ENCODE measurements around the gene PAXX. TPM values are rescaled to one million over a fixed set of nuclear protein-coding genes. Genes with fewer than 3 reads are reported as not detected.

PAXX gene
- total RNA-seq, 1 donor = 18.3 TPM

GRCh38 chr9:137042751-137043727, 50.8 kb downstream of the PAXX start:
- no peak for TF ChIP-seq CTCF (IDR thresholded peaks at IDR 0.05; ENCODE audit: insufficient read depth, low read length)

More at GRCh38 chr9:137042751-137043727, 50.8 kb downstream of the PAXX start:
- peak overlapping the region; percentile 46 for H3K4me3 ChIP-seq (ENCODE audit: low read depth, low read length)
- DNase-seq (ENCODE audit: low read depth) = peak; percentile 37

Other genes with a start within 250 kb of the PAXX start
- gene LCN10, start 249.5 kb upstream of the PAXX start, total RNA-seq (ENCODE audit: low replicate concordance) = not detected in 2 replicates
- gene LCN6, start 243.9 kb upstream of the PAXX start, total RNA-seq (ENCODE audit: low replicate concordance) = not detected in 2 replicates
- not detected in 2 replicates for gene LCN8, start 234.2 kb upstream of the PAXX start, total RNA-seq (ENCODE audit: low replicate concordance)
- not detected in 2 replicates for gene LCN15, start 227.9 kb upstream of the PAXX start, total RNA-seq (ENCODE audit: low replicate concordance)
- gene TMEM141, start 201.1 kb upstream of the PAXX start, total RNA-seq (ENCODE audit: low replicate concordance) = 9.4 and 30.8 TPM in 2 replicates
- gene CCDC183, start 196.1 kb upstream of the PAXX start, total RNA-seq (ENCODE audit: low replicate concordance) = 0.16 TPM in 1 of 2 replicates, not detected in the other
- gene RABL6, start 184.5 kb upstream of the PAXX start, total RNA-seq (ENCODE audit: low replicate concordance) = 49.8 and 62.0 TPM in 2 replicates
- 1.1 and 1.3 TPM in 2 replicates for gene AJM1, start 149.9 kb upstream of the PAXX start, total RNA-seq (ENCODE audit: low replicate concordance)
- 28.7 and 83.2 TPM in 2 replicates for gene PHPT1, start 143.0 kb upstream of the PAXX start, total RNA-seq (ENCODE audit: low replicate concordance)
- gene MAMDC4, start 140.1 kb upstream of the PAXX start, total RNA-seq (ENCODE audit: low replicate concordance) = 0.81 TPM in 1 of 2 replicates, not detected in the other
- 83.0 and 248 TPM in 2 replicates for gene EDF1, start 126.1 kb upstream of the PAXX start, total RNA-seq (ENCODE audit: low replicate concordance)
- 5.6 and 7.9 TPM in 2 replicates for gene TRAF2, start 105.9 kb upstream of the PAXX start, total RNA-seq (ENCODE audit: low replicate concordance)
- gene FBXW5, start 47.7 kb upstream of the PAXX start, total RNA-seq (ENCODE audit: low replicate concordance) = 52.6 and 139 TPM in 2 replicates
- gene C8G, start 47.2 kb upstream of the PAXX start, total RNA-seq (ENCODE audit: low replicate concordance) = 0.36 TPM in 1 of 2 replicates, not detected in the other
- not detected in 2 replicates for gene LCN12, start 40.1 kb upstream of the PAXX start, total RNA-seq (ENCODE audit: low replicate concordance)
- gene PTGDS, start 14.9 kb upstream of the PAXX start, total RNA-seq (ENCODE audit: low replicate concordance) = 27.6 and 32.8 TPM in 2 replicates
- gene LCNL1, start 9.4 kb upstream of the PAXX start, total RNA-seq (ENCODE audit: low replicate concordance) = 0.54 and 15.3 TPM in 2 replicates
- 4.3 and 5.2 TPM in 2 replicates for gene CLIC3, start 4.1 kb downstream of the PAXX start, total RNA-seq (ENCODE audit: low replicate concordance)
- gene ABCA2, start 35.8 kb downstream of the PAXX start, total RNA-seq (ENCODE audit: low replicate concordance) = 21.0 and 25.0 TPM in 2 replicates
- not detected in 2 replicates for gene FUT7, start 39.7 kb downstream of the PAXX start, total RNA-seq (ENCODE audit: low replicate concordance)
- gene NPDC1, start 53.8 kb downstream of the PAXX start, total RNA-seq (ENCODE audit: low replicate concordance) = 23.8 and 31.6 TPM in 2 replicates
- 0.09 TPM in 1 of 2 replicates, not detected in the other for gene ENTPD2, start 61.6 kb downstream of the PAXX start, total RNA-seq (ENCODE audit: low replicate concordance)
- gene SAPCD2, start 78.1 kb downstream of the PAXX start, total RNA-seq (ENCODE audit: low replicate concordance) = 0.41 and 1.5 TPM in 2 replicates
- 12.7 and 17.7 TPM in 2 replicates for gene UAP1L1, start 85.1 kb downstream of the PAXX start, total RNA-seq (ENCODE audit: low replicate concordance)
- gene MAN1B1, start 94.6 kb downstream of the PAXX start, total RNA-seq (ENCODE audit: low replicate concordance) = 50.8 and 103 TPM in 2 replicates
- gene DPP7, start 122.3 kb downstream of the PAXX start, total RNA-seq (ENCODE audit: low replicate concordance) = 69.5 and 72.3 TPM in 2 replicates
- gene GRIN1, start 146.7 kb downstream of the PAXX start, total RNA-seq (ENCODE audit: low replicate concordance) = not detected in 2 replicates
- not detected in 2 replicates for gene LRRC26, start 177.6 kb downstream of the PAXX start, total RNA-seq (ENCODE audit: low replicate concordance)
- not detected in 2 replicates for gene TMEM210, start 179.6 kb downstream of the PAXX start, total RNA-seq (ENCODE audit: low replicate concordance)
- 25.7 and 28.0 TPM in 2 replicates for gene ANAPC2, start 196.1 kb downstream of the PAXX start, total RNA-seq (ENCODE audit: low replicate concordance)
- 43.5 and 51.5 TPM in 2 replicates for gene SSNA1, start 196.3 kb downstream of the PAXX start, total RNA-seq (ENCODE audit: low replicate concordance)
- 8.0 and 10.5 TPM in 2 replicates for gene TPRN, start 208.3 kb downstream of the PAXX start, total RNA-seq (ENCODE audit: low replicate concordance)
- 32.3 and 34.7 TPM in 2 replicates for gene TMEM203, start 213.2 kb downstream of the PAXX start, total RNA-seq (ENCODE audit: low replicate concordance)
- gene NDOR1, start 213.3 kb downstream of the PAXX start, total RNA-seq (ENCODE audit: low replicate concordance) = 8.5 and 8.6 TPM in 2 replicates
- 0.45 TPM in 1 of 2 replicates, not detected in the other for gene RNF208, start 229.8 kb downstream of the PAXX start, total RNA-seq (ENCODE audit: low replicate concordance)
- gene CYSRT1, start 232.8 kb downstream of the PAXX start, total RNA-seq (ENCODE audit: low replicate concordance) = 0.36 and 0.49 TPM in 2 replicates
- 0.09 TPM in 1 of 2 replicates, not detected in the other for gene RNF224, start 235.1 kb downstream of the PAXX start, total RNA-seq (ENCODE audit: low replicate concordance)
- gene SLC34A3, start 238.5 kb downstream of the PAXX start, total RNA-seq (ENCODE audit: low replicate concordance) = not detected in 2 replicates
- 21.8 and 195 TPM in 2 replicates for gene TUBB4B, start 248.9 kb downstream of the PAXX start, total RNA-seq (ENCODE audit: low replicate concordance)